Measurements from ENCODE around the gene LGMN.

Gene LGMN

GRCh38 chr14:92726135-92726932, 22.1 kb downstream of the LGMN start:
- DNase-seq, result no peak

- no peak for DNase-seq
These were observed 23.7 kb downstream of the LGMN start for GRCh38 chr14:92724516-92725340.

GRCh38 chr14:92719890-92720323, 28.5 kb downstream of the LGMN start:
- no peak for DNase-seq

- no peak for DNase-seq
These were observed 29.0 kb downstream of the LGMN start for GRCh38 chr14:92719421-92719820.

GRCh38 chr14:92718664-92719063, 29.8 kb downstream of the LGMN start:
- DNase-seq, result no peak

- no peak for DNase-seq
These were observed 30.8 kb downstream of the LGMN start for GRCh38 chr14:92717571-92718042.

GRCh38 chr14:92716131-92716530, 32.3 kb downstream of the LGMN start:
- no peak for DNase-seq

- peak in 6 of 14 donors; percentile 9 to 33 (median 22) for DNase-seq
These were observed 33.6 kb downstream of the LGMN start for GRCh38 chr14:92714739-92715307.

- peak in 1 of 14 donors; percentile 43 for DNase-seq
These were observed 35.8 kb downstream of the LGMN start for GRCh38 chr14:92712654-92713051.

- DNase-seq, result no peak
These were observed 36.3 kb downstream of the LGMN start for GRCh38 chr14:92711976-92712653.

GRCh38 chr14:92710001-92710341, 38.5 kb downstream of the LGMN start:
- no peak for DNase-seq

- DNase-seq, result no peak
These were observed 39.0 kb downstream of the LGMN start for GRCh38 chr14:92709340-92710000.

- DNase-seq, result no peak
These were observed 42.0 kb downstream of the LGMN start for GRCh38 chr14:92706386-92706785.

- no peak for DNase-seq
These were observed 43.6 kb downstream of the LGMN start for GRCh38 chr14:92704821-92705220.

GRCh38 chr14:92704036-92704804, 44.2 kb downstream of the LGMN start:
- DNase-seq, result peak in 7 of 14 donors; percentile 18 to 77 (median 41)

GRCh38 chr14:92703516-92703915, 44.9 kb downstream of the LGMN start:
- DNase-seq, result no peak

GRCh38 chr14:92702441-92702918, 45.9 kb downstream of the LGMN start:
- DNase-seq, result no peak

- DNase-seq, result no peak
These were observed 46.6 kb downstream of the LGMN start for GRCh38 chr14:92701826-92702225.

- DNase-seq, result no peak
These were observed 50.0 kb downstream of the LGMN start for GRCh38 chr14:92698393-92698792.

- DNase-seq, result no peak
These were observed 52.1 kb downstream of the LGMN start for GRCh38 chr14:92696366-92696765.

GRCh38 chr14:92695562-92695961, 52.9 kb downstream of the LGMN start:
- no peak for DNase-seq
